GM21367 (cell line): ENCODE data around the gene CCDC171.
"Not testable (repeated sequence)": the region's sequence is repeated elsewhere in the genome, so short reads cannot be mapped to it uniquely, and the experiment has no call there.

Experiments used
- ATAC-seq: cut with Tn5 transposase; IDR thresholded peaks from one replicate; pipeline ENCODE4 v1.9.1; 2021; ENCODE audit not compliant: unreplicated experiment

Gene CCDC171

GRCh38 chr9:15553528-15553898, 670 bp downstream of the CCDC171 start:
- ATAC-seq: peak; percentile 19

- no peak for ATAC-seq
Measured at GRCh38 chr9:15570769-15571168, 17.9 kb downstream of the CCDC171 start.

GRCh38 chr9:15572200-15572770, 19.4 kb downstream of the CCDC171 start:
- no peak for ATAC-seq

- no peak for ATAC-seq
Measured at GRCh38 chr9:15576350-15577050, 23.7 kb downstream of the CCDC171 start.

- no peak for ATAC-seq
Measured at GRCh38 chr9:15578714-15579113, 25.9 kb downstream of the CCDC171 start.

GRCh38 chr9:15584379-15584778, 31.5 kb downstream of the CCDC171 start:
- no peak for ATAC-seq

GRCh38 chr9:15592317-15592716, 39.5 kb downstream of the CCDC171 start:
- ATAC-seq: no peak

GRCh38 chr9:15592940-15593339, 40.1 kb downstream of the CCDC171 start:
- ATAC-seq: not testable (repeated sequence)

- ATAC-seq: not testable (repeated sequence)
Measured at GRCh38 chr9:15600666-15601330, 48.0 kb downstream of the CCDC171 start.

- ATAC-seq: no peak
Measured at GRCh38 chr9:15606643-15607472, 54.0 kb downstream of the CCDC171 start.

- ATAC-seq: no peak
Measured at GRCh38 chr9:15612962-15613361, 60.1 kb downstream of the CCDC171 start.

- ATAC-seq: no peak
Measured at GRCh38 chr9:15617782-15618181, 64.9 kb downstream of the CCDC171 start.

GRCh38 chr9:15618540-15619331, 65.9 kb downstream of the CCDC171 start:
- no peak for ATAC-seq

GRCh38 chr9:15622318-15622971, 69.6 kb downstream of the CCDC171 start:
- no peak for ATAC-seq

GRCh38 chr9:15635752-15636151, 82.9 kb downstream of the CCDC171 start:
- no peak for ATAC-seq

- no peak for ATAC-seq
Measured at GRCh38 chr9:15640121-15640520, 87.3 kb downstream of the CCDC171 start.

- no peak for ATAC-seq
Measured at GRCh38 chr9:15641291-15641690, 88.4 kb downstream of the CCDC171 start.

GRCh38 chr9:15642369-15642962, 89.6 kb downstream of the CCDC171 start:
- ATAC-seq: no peak

GRCh38 chr9:15670246-15670645, 117.4 kb downstream of the CCDC171 start:
- peak; percentile 69 for ATAC-seq

GRCh38 chr9:15670894-15671293, 118.1 kb downstream of the CCDC171 start:
- peak; percentile 73 for ATAC-seq
